ENCODE measurements around the gene SPON1.
A peak's percentile ranks its signal among the peaks of the same experiment; 100 is the strongest.

The SPON1 gene

GRCh38 chr11:14290422-14290821 lies 327.9 kb downstream of the SPON1 start:
- DNase-seq, result no peak

GRCh38 chr11:14299921-14300320 lies 337.4 kb downstream of the SPON1 start:
- no peak for DNase-seq

GRCh38 chr11:14300661-14301304 lies 338.3 kb downstream of the SPON1 start:
- peak; percentile 29 to 72 (median 41) for DNase-seq

- DNase-seq, result no peak
These were observed 342.1 kb downstream of the SPON1 start for GRCh38 chr11:14304601-14305000.

- DNase-seq, result no peak
These were observed 343.1 kb downstream of the SPON1 start for GRCh38 chr11:14305649-14306048.

GRCh38 chr11:14306481-14306880 lies 344.0 kb downstream of the SPON1 start:
- no peak for DNase-seq

GRCh38 chr11:14308114-14308896 lies 345.8 kb downstream of the SPON1 start:
- peak in 2 of 3 experiments; percentile 36 to 48 for DNase-seq

- DNase-seq, result no peak
These were observed 346.4 kb downstream of the SPON1 start for GRCh38 chr11:14308897-14309387.

- DNase-seq, result peak; percentile 7 to 80 (median 65)
These were observed 347.1 kb downstream of the SPON1 start for GRCh38 chr11:14309425-14310192.

GRCh38 chr11:14310679-14311078 lies 348.2 kb downstream of the SPON1 start:
- no peak for DNase-seq

GRCh38 chr11:14312736-14313438 lies 350.4 kb downstream of the SPON1 start:
- DNase-seq, result no peak

GRCh38 chr11:14314127-14314526 lies 351.6 kb downstream of the SPON1 start:
- no peak for DNase-seq

GRCh38 chr11:14315130-14315529 lies 352.6 kb downstream of the SPON1 start:
- no peak for DNase-seq

All from NCI-H1417 (cell line).